Right ventricle myocardium inferior (tissue), 1 donor: ENCODE results near the gene DAB2. TPM values are rescaled to one million over a fixed set of nuclear protein-coding genes. Genes with fewer than 3 reads are reported as not detected.

ENCODE experiments used
- ATAC-seq: fragments of 200-7000 bp; cut with Tn5 transposase; one replicate; pipeline ENCODE4 v1.9.1; 2020; ENCODE audit warnings: mild to moderate bottlenecking, moderate library complexity
- DNase-seq: peaks from one replicate; pipeline ENCODE4 v3.0.0; 2021; ENCODE audit errors: missing footprints
- intact Hi-C: fragments of 100-400 bp; cut with DNase I; formaldehyde crosslinking; loops from one replicate; pipeline ENCODE4 v1.11.0; 2022
- total RNA-seq: library from RNA; stranded (reverse); fragmentation: NEBNext Ultra II Directional; extraction: Animal tissue kit (Norgen Biotek cat#: 25700); gene quantifications from one replicate; pipeline ENCODE4 v1.2.1, GENCODE V29; 2021
- donor health status: DM: no; HTN: yes; CAD: no; lungs with severe emphysema.

DAB2 gene
- total RNA-seq, 1 donor from 2014 or later: 41.9 TPM

GRCh38 chr5:39400713-39401578 lies 23.8 kb downstream of the DAB2 start:
- DNase-seq (no peak), ATAC-seq (no peak)
- intact Hi-C loops: no loop called here

DNA sequence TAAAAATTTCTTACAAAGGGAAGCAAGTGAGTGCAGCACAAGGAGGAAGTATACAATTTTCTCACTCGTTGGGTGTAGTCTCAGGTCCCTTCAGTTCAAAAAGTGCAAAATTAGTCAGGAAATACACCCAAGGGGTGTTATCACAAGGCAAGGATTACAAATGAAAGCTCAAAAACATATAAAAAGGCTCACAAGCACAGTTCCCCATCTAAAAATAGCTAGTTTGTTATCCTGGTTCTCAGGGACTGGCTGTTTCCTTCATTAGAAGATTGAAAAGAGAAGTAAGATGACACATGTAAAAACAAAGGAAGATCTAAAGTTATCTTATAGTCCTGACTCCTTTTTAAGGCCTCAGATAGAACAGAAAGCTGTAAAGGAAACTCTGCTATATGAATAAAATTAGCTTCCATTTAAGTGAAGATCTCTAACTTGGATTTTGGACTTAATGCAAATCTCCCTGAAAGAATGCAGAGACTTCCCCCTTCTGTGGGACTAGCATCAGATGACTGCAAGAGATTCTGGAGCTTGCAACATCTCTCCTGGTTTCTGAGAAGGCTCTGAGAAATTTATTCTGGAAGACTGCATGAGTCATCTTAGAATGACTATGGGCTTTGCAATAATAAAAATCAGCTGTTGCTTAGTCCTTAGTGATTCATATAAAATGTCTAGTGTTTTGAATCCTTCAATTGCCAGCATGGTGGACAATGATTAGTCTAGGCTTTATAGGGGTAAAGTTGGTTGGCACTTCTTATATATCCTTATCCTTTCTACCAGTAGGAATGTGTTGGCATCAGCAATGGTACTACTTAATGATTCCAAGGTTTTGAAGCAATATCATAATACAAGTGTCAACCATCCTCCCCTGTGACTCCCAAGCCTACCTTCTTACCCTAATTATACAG lies 25.4 kb downstream of the DAB2 start:
- no peak for DNase-seq
- ATAC-seq: peak; percentile 94
- intact Hi-C loops: loop anchor here (2.0 kb wide), 1 partner anchor 25 kb away; the partner anchor contains the start of gene DAB2

DNA sequence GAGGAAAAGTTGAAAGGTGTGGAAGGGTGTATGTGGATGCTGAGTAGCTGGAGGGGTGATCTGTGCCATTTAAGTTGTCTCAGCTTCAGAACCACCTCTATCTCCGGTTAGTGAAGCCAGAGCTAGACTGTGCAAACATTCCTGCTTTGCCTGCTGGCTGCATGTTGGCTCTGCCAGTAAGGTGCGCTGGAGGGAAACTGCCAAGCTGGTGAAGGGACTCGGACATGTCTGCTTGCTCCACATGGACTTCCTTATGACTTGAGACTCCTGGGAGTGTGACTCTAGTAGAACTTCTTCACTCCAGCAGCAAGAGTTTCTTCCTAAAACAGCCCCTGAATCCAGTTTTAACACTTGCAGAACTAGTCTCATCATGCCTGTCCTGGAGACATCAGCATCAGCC lies 27.9 kb downstream of the DAB2 start:
- intact Hi-C loops: no loop called here
- DNase-seq (no peak), ATAC-seq (no peak)

- DNase-seq (no peak), ATAC-seq (no peak)
- intact Hi-C loops: no loop called here
These were observed 29.3 kb downstream of the DAB2 start for GRCh38 chr5:39395521-39395920.

GRCh38 chr5:39394946-39395345 lies 29.8 kb downstream of the DAB2 start:
- DNase-seq: no peak
- ATAC-seq: no peak
- intact Hi-C loops: no loop called here

DNA sequence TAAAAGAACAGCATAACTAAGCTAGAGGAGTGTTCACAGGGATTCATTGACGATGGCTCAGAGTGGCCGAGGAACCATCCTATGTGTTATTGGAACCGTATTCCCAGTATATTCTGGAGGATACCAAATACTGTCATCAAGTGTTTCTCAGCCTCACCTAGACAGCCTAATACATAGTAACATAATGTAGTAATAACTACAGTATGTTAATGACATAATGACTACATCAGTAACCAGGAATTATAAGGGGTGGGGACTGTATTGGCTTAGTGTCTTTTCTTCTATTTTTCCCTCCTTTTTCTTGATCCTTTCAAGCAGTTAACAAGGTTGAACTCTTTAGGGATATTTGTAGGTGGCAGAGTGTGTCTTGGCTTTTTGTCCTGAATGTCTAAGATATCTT lies 33.8 kb downstream of the DAB2 start:
- no peak for DNase-seq
- intact Hi-C loops: no loop called here
- ATAC-seq: no peak

DNA sequence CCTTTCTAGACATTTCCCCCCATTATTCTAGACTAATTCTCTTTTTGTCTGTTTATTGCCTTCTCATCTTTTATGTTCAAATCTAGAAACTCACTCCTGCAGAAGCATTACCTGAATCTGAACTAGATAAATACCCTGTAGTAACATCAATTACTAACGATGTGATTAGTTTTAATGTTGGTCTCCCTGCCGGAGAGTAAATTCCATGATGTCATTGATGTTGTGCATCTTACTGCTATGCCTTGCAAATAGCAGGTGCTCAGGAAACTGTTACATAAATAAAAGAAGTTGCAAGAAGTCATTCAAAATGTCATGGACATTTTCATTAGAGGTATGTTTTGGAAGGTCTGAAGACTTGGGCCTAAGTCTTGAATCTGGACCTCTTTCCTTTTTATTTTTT lies 37.5 kb downstream of the DAB2 start:
- no peak for ATAC-seq
- intact Hi-C loops: no loop called here
- DNase-seq: no peak

GRCh38 chr5:39384271-39384670 lies 40.5 kb downstream of the DAB2 start:
- ATAC-seq (no peak), DNase-seq (no peak)
- intact Hi-C loops: loop anchor here (5.0 kb wide), 1 partner anchor 38 kb away; the partner anchor contains the start of gene DAB2

- intact Hi-C loops: loop anchor here (5.0 kb wide), 1 partner anchor 41 kb away; the partner anchor contains the start of gene DAB2
- ATAC-seq: no peak
- no peak for DNase-seq
These were observed 43.4 kb downstream of the DAB2 start for GRCh38 chr5:39381376-39381775.

- ATAC-seq: peak; percentile 60
- no peak for DNase-seq
- intact Hi-C loops: loop anchor here (5.0 kb wide), 1 partner anchor 43 kb away; the partner anchor contains the start of gene DAB2
These were observed 45.1 kb downstream of the DAB2 start for GRCh38 chr5:39379693-39380092.

GRCh38 chr5:39377613-39378012 lies 47.2 kb downstream of the DAB2 start:
- ATAC-seq: no peak
- intact Hi-C loops: loop anchor here (2.0 kb wide), 1 partner anchor 193 kb away; no protein-coding TSS in a partner anchor
- DNase-seq: no peak

DNA sequence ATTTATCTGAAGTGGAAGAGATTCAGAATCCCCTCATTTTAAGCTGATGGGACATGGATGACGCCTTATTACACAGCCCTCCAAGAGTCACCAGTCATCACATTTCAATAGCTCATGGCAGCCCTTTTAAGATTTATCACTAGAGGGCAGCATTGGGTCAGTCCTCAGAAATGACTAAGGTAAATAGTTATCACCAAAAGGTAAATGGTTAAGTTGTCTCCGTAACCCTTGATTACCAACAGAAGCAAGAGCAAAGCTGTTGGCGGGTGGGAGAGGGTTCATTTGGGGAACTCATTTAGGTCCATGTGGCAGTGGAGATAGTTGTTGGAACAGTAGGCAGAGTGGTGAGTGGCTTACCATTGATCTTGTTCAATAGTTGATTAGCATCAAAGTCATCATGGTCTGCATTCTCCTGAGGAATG lies 48.5 kb downstream of the DAB2 start:
- DNase-seq: no peak
- ATAC-seq: peak; percentile 38
- intact Hi-C loops: loop anchor here (1.0 to 2.0 kb wide), 2 partner anchors 171 to 194 kb away; no protein-coding TSS in a partner anchor

GRCh38 chr5:39373791-39374190 lies 51.0 kb downstream of the DAB2 start:
- no peak for ATAC-seq
- intact Hi-C loops: no loop called here
- DNase-seq: no peak

- ATAC-seq (no peak), DNase-seq (no peak)
- intact Hi-C loops: no loop called here
These were observed 53.5 kb downstream of the DAB2 start for GRCh38 chr5:39371367-39371635.

- DNase-seq (no peak), ATAC-seq (no peak)
- intact Hi-C loops: no loop called here
These were observed 54.0 kb downstream of the DAB2 start for GRCh38 chr5:39370555-39371366.

- no peak for ATAC-seq
- intact Hi-C loops: no loop called here
- DNase-seq: no peak
These were observed 55.5 kb downstream of the DAB2 start for GRCh38 chr5:39369123-39369815.

DNA sequence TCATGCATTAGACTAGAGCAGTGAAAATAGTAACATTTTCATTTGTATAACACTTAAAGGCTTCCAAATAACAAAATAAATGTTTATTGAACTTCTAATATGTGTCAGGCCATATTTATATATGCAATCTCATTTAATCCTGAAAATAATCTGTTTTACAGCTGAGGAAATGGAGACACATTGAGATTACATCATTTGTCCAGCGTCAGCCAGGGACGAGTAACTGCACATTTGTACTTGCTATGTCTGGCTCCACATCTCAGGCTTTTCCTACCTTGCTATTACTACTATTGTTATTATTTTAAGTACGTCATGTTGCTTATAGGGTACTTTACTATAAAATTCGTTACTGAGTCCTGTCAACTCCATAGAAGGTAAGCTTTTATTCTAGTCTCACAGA lies 56.7 kb downstream of the DAB2 start:
- no peak for DNase-seq
- no peak for ATAC-seq
- intact Hi-C loops: no loop called here

DNA sequence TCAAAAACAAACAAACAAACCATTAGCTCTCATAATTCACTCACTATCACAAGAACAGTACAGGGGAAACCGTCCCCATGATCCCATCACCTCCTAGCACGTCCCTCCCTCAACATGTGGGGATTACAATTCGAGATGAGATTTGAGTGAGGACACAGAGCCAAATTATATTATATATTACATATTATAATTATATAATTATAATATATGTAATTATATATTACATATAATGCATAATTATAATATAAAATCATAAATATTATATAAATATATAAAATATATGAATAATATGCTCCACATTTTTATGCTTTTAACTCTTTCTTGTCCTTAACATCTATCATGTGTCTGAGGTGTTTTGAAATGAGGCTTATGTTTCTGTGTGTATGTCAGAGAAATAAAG lies 57.1 kb downstream of the DAB2 start:
- no peak for ATAC-seq
- DNase-seq: no peak
- intact Hi-C loops: no loop called here
